MM.1S (cell line): ENCODE measurements around the gene NNAT.

Experiments used
- DNase-seq: peaks from one replicate; pipeline ENCODE4 v3.0.0-alpha.2; 2015
- H2AFZ ChIP-seq: fragments of 300-600 bp; sonication (generic); 2 replicates; pipeline ENCODE4 v1.6.0; 2016; ENCODE audit warnings: antibody characterized with exemption, low read length
- H3F3A ChIP-seq: fragments of 300-600 bp; sonication (generic); 2 replicates; pipeline ENCODE4 v1.6.1; 2016; ENCODE audit warnings: mild to moderate bottlenecking, antibody characterized with exemption, low read length, moderate library complexity, mixed read lengths; ENCODE audit not compliant: insufficient read depth
- H3K27ac ChIP-seq: fragments of 300-600 bp; sonication (generic); 2 replicates; pipeline ENCODE4 v1.5.1; 2016; ENCODE audit warnings: mild to moderate bottlenecking, low read length
- H3K27me3 ChIP-seq: fragments of 300-600 bp; sonication (generic); replicated peaks from 2 replicates; pipeline ENCODE4 v1.6.0; 2016; ENCODE audit warnings: low read length; ENCODE audit not compliant: insufficient read depth
- H3K36me3 ChIP-seq: fragments of 300-600 bp; sonication (generic); replicated peaks from 2 replicates; pipeline ENCODE4 v1.6.1; 2016; ENCODE audit warnings: mild to moderate bottlenecking, low read length, mixed read lengths; ENCODE audit not compliant: insufficient read depth
- H3K4me1 ChIP-seq: fragments of 300-600 bp; sonication (generic); 2 replicates; pipeline ENCODE4 v1.6.1; 2016; ENCODE audit warnings: low read length, mixed read lengths
- H3K4me2 ChIP-seq: fragments of 300-600 bp; sonication (generic); 2 replicates; pipeline ENCODE4 v1.6.0; 2016; ENCODE audit warnings: low read depth, low read length
- H3K4me3 ChIP-seq: fragments of 300-600 bp; sonication (generic); 2 replicates; pipeline ENCODE4 v1.5.1; 2016; ENCODE audit warnings: low read length, mixed read lengths
- H3K79me2 ChIP-seq: fragments of 300-600 bp; sonication (generic); 2 replicates; pipeline ENCODE4 v1.6.1; 2016; ENCODE audit warnings: mixed run types, low read length, mixed read lengths
- H3K9ac ChIP-seq: fragments of 300-600 bp; sonication (generic); 2 replicates; pipeline ENCODE4 v1.6.1; 2016; ENCODE audit warnings: low read length, mixed read lengths
- H3K9me2 ChIP-seq: fragments of 300-600 bp; sonication (generic); replicated peaks from 2 replicates; pipeline ENCODE4 v1.6.1; 2016; ENCODE audit warnings: mild to moderate bottlenecking, low read length, mixed read lengths; ENCODE audit not compliant: insufficient read depth
- H3K9me3 ChIP-seq: fragments of 300-600 bp; sonication (generic); replicated peaks from 2 replicates; pipeline ENCODE4 v1.6.1; 2016; ENCODE audit warnings: mild to moderate bottlenecking, low read length, mixed read lengths; ENCODE audit not compliant: insufficient read depth
- H4K20me1 ChIP-seq: fragments of 300-600 bp; sonication (generic); 2 replicates; pipeline ENCODE4 v1.6.1; 2016; ENCODE audit warnings: mild to moderate bottlenecking, low read length, moderate library complexity, mixed read lengths; ENCODE audit not compliant: insufficient read depth
- EZH2 ChIP-seq: fragments of 300-600 bp; sonication (generic); optimal IDR thresholded peaks from 2 replicates; pipeline ENCODE3; 2017; ENCODE audit warnings: low read depth, mild to moderate bottlenecking, antibody characterized with exemption, low read length, mixed read lengths
- EZH2phosphoT487 ChIP-seq: fragments of 300-600 bp; sonication (generic); IDR thresholded peaks from 2 replicates; pipeline ENCODE4 v1.6.1; 2018; ENCODE audit warnings: antibody characterized with exemption, low read length
- TF ChIP-seq, protein P1 (sequence below): fragments of 300-600 bp; sonication (generic); IDR thresholded peaks from 2 replicates; pipeline ENCODE4 v1.5.1; 2016; ENCODE audit warnings: antibody characterized with exemption, low read length, mixed read lengths

NNAT gene

DNA sequence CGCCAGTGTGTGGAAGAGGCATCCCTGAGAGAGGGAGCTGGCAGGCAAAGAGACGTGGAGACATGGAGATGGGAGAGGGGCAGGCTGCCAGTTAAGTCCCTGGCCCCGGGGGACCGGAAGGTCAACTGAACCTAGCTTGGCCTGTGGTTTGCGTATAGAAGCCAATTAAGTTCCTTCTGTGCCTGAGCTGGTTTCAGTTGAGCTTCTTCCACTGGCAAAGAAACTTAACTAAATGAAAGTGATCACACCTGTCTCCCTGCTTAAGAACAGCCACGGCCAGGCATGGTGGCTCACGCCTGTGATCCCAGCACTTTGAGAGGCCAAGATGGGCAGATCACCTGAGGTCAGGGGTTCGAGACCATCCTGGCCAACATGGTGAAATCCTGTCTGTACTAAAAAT, 26.7 kb upstream of the NNAT start:
- Histone ChIP-seq H3K27ac (no peak overlapping the region), H3K9me3 (no peaks in the 10 kb centered on the region), H2AFZ (no peak overlapping the region), H3K4me3 (no peak overlapping the region), H3K9ac (no peak overlapping the region), H3K9me2 (no peaks in the 10 kb centered on the region), H3K36me3 (no peaks in the 10 kb centered on the region), H3F3A (no peaks in the 10 kb centered on the region), H3K79me2 (no peaks in the 10 kb centered on the region), H3K4me1 (peaks cover 13% of the 10 kb centered on the region), H3K4me2 (peak overlapping the region; percentile 7; the same call in 1 of the 2 replicates), H4K20me1 (no peaks in the 10 kb centered on the region), H3K27me3 (peaks cover 18% of the 10 kb centered on the region)
- TF ChIP-seq EZH2, result no peak
- TF ChIP-seq, protein P1, sequence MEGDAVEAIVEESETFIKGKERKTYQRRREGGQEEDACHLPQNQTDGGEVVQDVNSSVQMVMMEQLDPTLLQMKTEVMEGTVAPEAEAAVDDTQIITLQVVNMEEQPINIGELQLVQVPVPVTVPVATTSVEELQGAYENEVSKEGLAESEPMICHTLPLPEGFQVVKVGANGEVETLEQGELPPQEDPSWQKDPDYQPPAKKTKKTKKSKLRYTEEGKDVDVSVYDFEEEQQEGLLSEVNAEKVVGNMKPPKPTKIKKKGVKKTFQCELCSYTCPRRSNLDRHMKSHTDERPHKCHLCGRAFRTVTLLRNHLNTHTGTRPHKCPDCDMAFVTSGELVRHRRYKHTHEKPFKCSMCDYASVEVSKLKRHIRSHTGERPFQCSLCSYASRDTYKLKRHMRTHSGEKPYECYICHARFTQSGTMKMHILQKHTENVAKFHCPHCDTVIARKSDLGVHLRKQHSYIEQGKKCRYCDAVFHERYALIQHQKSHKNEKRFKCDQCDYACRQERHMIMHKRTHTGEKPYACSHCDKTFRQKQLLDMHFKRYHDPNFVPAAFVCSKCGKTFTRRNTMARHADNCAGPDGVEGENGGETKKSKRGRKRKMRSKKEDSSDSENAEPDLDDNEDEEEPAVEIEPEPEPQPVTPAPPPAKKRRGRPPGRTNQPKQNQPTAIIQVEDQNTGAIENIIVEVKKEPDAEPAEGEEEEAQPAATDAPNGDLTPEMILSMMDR, result no peak
- no peak for TF ChIP-seq EZH2phosphoT487
- peak; percentile 84 for DNase-seq

DNA sequence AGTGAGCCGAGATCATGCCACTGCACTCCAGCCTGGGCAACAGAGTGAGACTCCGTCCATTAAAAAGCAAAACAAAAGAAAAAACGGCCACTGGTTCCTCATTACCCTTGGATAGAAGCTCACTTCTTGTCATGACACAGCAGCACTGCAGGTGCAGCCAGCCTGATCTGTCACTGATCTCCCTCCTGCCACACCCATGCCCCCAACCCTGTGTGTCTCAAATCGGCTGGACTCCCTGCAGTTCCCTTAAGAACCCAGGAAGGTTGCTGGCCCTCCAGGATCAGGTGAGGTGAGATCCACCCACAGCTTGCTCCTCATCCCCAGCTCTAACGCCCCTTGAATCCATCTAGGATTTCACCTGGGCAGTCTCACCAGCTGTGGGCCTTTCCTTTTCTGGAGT, 26.3 kb upstream of the NNAT start:
- H3K4me2 ChIP-seq, result 0 out of 2 replicates have a peak overlapping the region, but pooled peaks have one; percentile 7
- H3K4me3 ChIP-seq, result no peak overlapping the region
- no peak for TF ChIP-seq EZH2phosphoT487
- no peak for TF ChIP-seq EZH2
- TF ChIP-seq, protein P1, result no peak
- H3F3A ChIP-seq, result no peaks in the 10 kb centered on the region
- peaks cover 18% of the 10 kb centered on the region for H3K27me3 ChIP-seq
- no peaks in the 10 kb centered on the region for H3K79me2 ChIP-seq
- H3K27ac ChIP-seq, result no peak overlapping the region
- H2AFZ ChIP-seq, result no peak overlapping the region
- no peak overlapping the region for H3K9ac ChIP-seq
- no peaks in the 10 kb centered on the region for H3K9me2 ChIP-seq
- DNase-seq, result no peak
- no peaks in the 10 kb centered on the region for H3K36me3 ChIP-seq
- H3K4me1 ChIP-seq, result peaks cover 13% of the 10 kb centered on the region
- no peaks in the 10 kb centered on the region for H4K20me1 ChIP-seq
- H3K9me3 ChIP-seq, result no peaks in the 10 kb centered on the region

GRCh38 chr20:37498066-37498665, 22.9 kb upstream of the NNAT start:
- H3K9ac ChIP-seq, result no peak overlapping the region
- H3K4me2 ChIP-seq, result no peak overlapping the region
- no peak overlapping the region for H3K27ac ChIP-seq
- no peaks in the 10 kb centered on the region for H3K79me2 ChIP-seq
- TF ChIP-seq EZH2phosphoT487 (no peak), EZH2 (no peak)
- TF ChIP-seq, protein P1, result no peak
- no peaks in the 10 kb centered on the region for H4K20me1 ChIP-seq
- H3F3A ChIP-seq, result no peaks in the 10 kb centered on the region
- peaks cover 7% of the 10 kb centered on the region for H3K27me3 ChIP-seq
- no peak overlapping the region for H3K4me3 ChIP-seq
- no peak for DNase-seq
- no peaks in the 10 kb centered on the region for H3K9me2 ChIP-seq
- no peaks in the 10 kb centered on the region for H3K36me3 ChIP-seq
- no peaks in the 10 kb centered on the region for H3K9me3 ChIP-seq
- peaks cover 13% of the 10 kb centered on the region for H3K4me1 ChIP-seq
- no peak overlapping the region for H2AFZ ChIP-seq
